ACC112 (cell line): ENCODE data around the gene PLOD3.

ENCODE experiments used
- H2AFZ ChIP-seq: fragments of 200-600 bp; sonication (generic); one replicate; pipeline ENCODE4 v1.6.0; 2017; ENCODE audit warnings: antibody characterized with exemption, low read length; ENCODE audit not compliant: unreplicated experiment
- H3K27ac ChIP-seq: fragments of 200-600 bp; sonication (generic); 2 replicates; pipeline ENCODE4 v1.5.1; 2014; ENCODE audit warnings: low read depth, mild to moderate bottlenecking, antibody characterized with exemption, low read length, moderate library complexity
- H3K27me3 ChIP-seq: fragments of 200-600 bp; sonication (generic); 2 replicates; pipeline ENCODE4 v1.6.1; 2014; ENCODE audit warnings: mild to moderate bottlenecking, antibody characterized with exemption, low read length, moderate library complexity, mixed read lengths; ENCODE audit not compliant: insufficient read depth
- H3K36me3 ChIP-seq: fragments of 200-600 bp; sonication (generic); 2 replicates; pipeline ENCODE4 v1.6.1; 2016; ENCODE audit warnings: mild to moderate bottlenecking, antibody characterized with exemption, low read length, moderate library complexity, mixed read lengths; ENCODE audit not compliant: insufficient read depth
- H3K4me1 ChIP-seq: fragments of 200-600 bp; sonication (generic); one replicate; pipeline ENCODE4 v1.6.1; 2016; ENCODE audit warnings: low read length, mixed read lengths; ENCODE audit not compliant: insufficient read depth, unreplicated experiment, control insufficient read depth
- H3K4me3 ChIP-seq: fragments of 200-600 bp; sonication (generic); 2 replicates; pipeline ENCODE4 v1.5.1; 2014; ENCODE audit warnings: mild to moderate bottlenecking, low read depth, low read length
- H3K79me2 ChIP-seq: fragments of 200-600 bp; sonication (generic); one replicate; pipeline ENCODE4 v1.6.0; 2016; ENCODE audit warnings: low read length; ENCODE audit not compliant: control insufficient read depth, unreplicated experiment, insufficient read depth

The PLOD3 gene

DNA sequence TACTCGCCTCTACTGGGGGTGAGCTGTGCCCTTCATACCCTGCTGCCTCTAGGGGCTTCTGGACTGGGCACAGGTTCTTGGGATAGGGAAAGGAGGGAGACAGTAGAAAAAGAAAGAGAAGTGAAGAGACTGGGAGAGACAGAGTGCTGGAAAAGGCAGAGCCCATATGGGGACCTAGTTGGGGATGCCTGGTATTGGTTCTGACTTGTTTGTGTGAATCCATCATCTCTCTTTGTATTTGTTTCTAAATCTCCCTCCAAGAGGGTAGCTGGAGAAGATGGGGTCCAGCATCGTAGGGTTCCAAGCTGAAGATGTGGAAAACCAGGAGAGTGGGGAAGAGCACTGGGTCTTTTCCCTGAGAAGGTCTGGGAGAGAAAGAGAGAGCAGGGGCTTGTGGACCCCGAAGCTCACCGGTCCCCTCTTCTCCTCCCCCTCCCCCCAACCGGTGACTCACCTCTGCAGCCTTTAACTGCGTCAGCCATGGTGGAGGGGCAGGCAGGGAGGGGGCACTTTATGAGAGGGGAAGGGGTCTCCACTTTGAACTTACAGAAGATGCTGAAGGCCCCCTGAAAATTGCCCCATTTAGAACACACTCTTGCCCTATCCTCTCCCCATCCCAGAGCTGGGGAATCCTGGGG, 48.9 kb downstream of the PLOD3 start:
- peaks cover 62% of the 10 kb centered on the region for H3K4me1 ChIP-seq
- H3K27me3 ChIP-seq, result peaks cover 68% of the 10 kb centered on the region
- H3K36me3 ChIP-seq, result no peaks in the 10 kb centered on the region
- no peak overlapping the region for H2AFZ ChIP-seq
- H3K27ac ChIP-seq, result no peak overlapping the region; the same call in 1 of the 2 replicates
- peak overlapping the region; percentile 60 for H3K4me3 ChIP-seq
- no peaks in the 10 kb centered on the region for H3K79me2 ChIP-seq

DNA sequence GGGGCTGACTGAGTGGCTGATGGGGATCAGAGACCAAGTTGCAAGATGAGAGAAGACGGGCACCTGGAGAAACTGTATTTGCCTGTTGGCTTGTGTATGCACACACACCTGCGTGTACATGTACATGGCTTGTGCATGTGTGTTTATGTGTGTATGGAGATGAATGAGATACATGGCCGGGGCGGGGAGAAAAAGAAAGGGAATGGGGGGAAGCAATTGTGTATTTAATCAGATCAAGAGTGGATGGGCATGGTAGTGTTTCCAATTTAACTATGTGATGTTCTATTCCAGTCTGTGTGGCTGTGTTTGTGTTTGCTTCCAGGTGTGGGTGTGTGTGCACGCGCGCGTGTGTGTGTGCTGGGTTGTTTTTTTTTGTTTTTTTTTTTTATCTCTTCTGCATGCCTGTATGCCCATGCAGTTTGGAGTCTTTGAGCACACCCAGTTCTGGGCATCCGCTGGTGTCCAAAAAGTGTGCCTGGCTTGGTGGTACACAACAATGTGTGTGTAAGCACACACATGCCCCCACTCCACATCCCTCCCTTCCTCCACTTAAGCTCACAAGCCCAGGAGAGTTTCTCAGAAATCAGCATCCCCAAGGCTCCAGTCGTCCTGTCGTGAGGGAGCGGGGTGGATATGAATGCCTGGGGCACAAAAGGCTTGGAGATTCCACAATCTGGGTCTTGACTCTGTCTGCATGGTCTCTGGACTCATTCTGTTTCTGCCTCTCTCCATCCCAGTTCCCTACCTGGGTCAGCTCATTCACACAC, 49.6 kb downstream of the PLOD3 start:
- Histone ChIP-seq H2AFZ (no peak overlapping the region), H3K27me3 (peaks cover 63% of the 10 kb centered on the region), H3K4me1 (peaks cover 58% of the 10 kb centered on the region)

DNA sequence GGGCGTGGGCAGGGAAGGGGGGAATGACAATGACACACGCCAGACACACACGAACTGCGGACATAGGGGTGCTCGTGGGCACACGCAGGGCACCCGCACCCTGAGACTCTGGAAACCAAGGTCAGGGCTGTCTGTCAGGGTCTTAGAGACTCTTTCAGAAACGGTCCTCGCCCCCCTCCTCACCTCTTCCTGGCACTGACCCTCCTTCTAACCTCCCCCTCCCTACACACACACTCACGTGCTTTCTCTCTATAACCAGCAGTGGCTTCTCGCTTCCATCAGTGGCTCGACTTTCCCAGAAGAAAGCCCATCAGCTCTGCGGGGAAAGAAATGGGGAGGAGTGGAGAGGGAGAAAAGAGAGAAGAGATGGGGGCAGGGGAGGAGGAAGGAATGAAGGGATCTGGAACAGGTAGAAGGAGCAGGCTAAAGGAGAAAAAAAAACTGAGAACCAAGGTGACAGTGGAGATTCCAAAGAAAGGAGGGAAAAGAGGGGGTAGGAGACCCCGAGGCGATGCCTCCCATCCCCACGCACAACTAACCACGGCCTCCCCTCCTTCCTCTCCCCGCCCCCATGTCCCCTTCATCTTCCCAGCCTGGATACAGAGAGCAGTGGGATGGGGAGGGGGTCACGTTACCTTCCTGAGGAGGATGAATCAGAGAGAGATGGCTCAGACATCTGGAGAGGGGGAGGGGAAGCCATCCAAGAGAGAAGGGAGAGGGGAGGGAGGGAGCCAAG, 50.3 kb downstream of the PLOD3 start:
- no peak overlapping the region; the same call in 1 of the 2 replicates for H3K27ac ChIP-seq
- H3K4me3 ChIP-seq, result peak overlapping the region; percentile 58
- peaks cover 53% of the 10 kb centered on the region for H3K4me1 ChIP-seq
- no peak overlapping the region for H2AFZ ChIP-seq
- H3K36me3 ChIP-seq, result no peaks in the 10 kb centered on the region
- peaks cover 55% of the 10 kb centered on the region for H3K27me3 ChIP-seq
- no peaks in the 10 kb centered on the region for H3K79me2 ChIP-seq

More for the DNA sequence above, 49.6 kb downstream of the PLOD3 start:
- Histone ChIP-seq H3K36me3 (no peaks in the 10 kb centered on the region), H3K27ac (no peak overlapping the region; the same call in 1 of the 2 replicates), H3K4me3 (peak overlapping the region; percentile 58), H3K79me2 (no peaks in the 10 kb centered on the region)

DNA sequence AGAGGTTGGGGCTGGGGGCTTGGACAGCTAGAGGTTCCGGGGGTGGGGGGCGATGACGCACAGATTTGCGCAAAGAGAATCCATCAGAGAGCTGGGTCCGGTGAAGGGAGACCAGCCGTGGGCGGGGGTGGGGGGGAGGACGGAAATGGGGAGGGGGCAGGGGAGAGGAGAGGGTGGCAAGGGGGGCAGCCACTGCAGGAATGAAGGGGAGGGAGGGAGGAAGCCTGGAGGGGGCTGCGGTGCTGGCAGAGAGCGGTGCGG, 50.8 kb downstream of the PLOD3 start:
- H2AFZ ChIP-seq, result no peak overlapping the region
- H3K27me3 ChIP-seq, result peaks cover 50% of the 10 kb centered on the region
- H3K27ac ChIP-seq, result no peak overlapping the region
- peaks cover 53% of the 10 kb centered on the region for H3K4me1 ChIP-seq
- no peaks in the 10 kb centered on the region for H3K79me2 ChIP-seq
- H3K4me3 ChIP-seq, result peak overlapping the region; percentile 78
- no peaks in the 10 kb centered on the region for H3K36me3 ChIP-seq

DNA sequence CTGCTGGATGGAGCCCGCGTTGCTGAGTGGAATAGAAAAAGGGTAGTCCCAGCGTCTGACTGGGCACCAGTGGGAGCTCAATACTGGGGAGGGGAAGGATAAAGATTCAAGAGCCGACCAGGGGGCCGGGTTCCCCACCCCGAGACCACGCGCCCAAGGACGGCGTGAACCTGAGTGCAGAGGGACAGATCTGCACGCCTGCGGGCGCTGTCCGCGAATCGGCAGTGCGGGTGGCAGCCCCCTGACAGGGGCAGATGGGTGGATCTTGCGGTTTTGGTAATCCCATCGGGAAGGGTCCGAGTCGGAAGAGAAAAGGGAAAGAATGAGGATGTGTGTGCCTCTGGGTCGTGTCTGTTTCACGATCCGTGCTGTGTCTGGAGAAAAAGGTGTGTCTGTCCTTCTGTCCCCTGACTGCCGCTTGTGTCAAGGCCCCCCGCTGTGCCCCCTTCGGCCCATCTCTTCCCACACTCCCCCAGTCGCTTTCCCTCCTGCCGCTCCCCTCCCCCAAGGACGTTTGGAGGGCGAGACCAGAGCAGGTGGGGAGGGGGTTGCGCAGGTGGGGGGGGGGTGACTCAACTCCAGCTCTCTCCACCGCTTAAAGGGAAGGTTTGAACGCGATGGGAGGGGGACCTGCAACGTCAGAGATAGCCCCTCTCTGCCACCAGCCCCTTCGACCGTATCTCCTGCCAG, 51.3 kb downstream of the PLOD3 start:
- H3K36me3 ChIP-seq, result no peaks in the 10 kb centered on the region
- peaks cover 46% of the 10 kb centered on the region for H3K27me3 ChIP-seq
- H3K4me3 ChIP-seq, result peak overlapping the region; percentile 78
- H3K4me1 ChIP-seq, result peaks cover 53% of the 10 kb centered on the region
- no peaks in the 10 kb centered on the region for H3K79me2 ChIP-seq
- H2AFZ ChIP-seq, result peak overlapping the region; percentile 69
- H3K27ac ChIP-seq, result no peak overlapping the region

DNA sequence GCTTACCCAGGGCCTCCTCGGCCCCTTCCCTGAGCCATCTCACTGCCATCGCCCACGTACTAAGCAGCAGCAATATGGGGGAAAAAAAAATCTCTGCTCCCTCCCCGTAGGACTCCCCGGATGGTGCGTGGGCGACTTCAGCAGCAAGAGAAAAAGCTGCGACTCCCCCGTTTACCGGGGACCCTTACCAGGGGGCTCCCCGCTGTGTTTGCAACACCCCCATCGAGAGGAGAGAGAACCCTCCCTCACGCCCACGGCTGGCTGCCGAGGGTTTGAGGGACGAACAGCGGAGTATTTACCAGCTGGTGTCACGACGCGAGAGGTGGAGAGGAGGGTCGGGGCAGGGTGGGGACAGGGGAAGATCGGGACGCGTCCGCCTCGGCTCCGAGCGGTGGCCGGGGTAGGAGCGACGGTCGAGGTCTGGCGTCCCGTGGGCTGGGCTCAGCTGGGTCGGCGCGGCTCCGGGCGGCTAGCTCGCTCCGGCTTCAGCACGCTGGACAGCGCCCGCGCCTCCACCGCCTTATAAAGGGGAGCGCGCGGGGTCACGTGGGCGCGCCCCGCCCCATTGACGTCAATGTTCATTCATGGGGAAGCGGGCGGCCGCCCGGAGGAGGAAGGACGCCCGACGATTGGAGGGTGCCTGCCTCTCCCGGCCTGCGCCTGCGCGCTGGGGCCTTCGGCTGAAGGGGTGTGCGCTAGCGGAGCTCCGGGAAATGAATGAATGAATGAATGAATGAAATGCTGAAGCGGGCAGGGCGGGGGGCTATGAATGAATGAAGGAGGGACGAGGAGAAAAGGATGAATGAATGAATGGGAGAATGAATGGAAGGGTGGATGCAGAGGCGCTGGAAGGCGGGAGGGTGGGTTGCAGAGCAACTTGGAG, 52.1 kb downstream of the PLOD3 start, which contains the start of gene VGF:
TSS of gene VGF (minus strand) at position 495 of the 883 bp plus-strand sequence. CDS start 726 bp downstream, outside the sequence.
- peaks cover 54% of the 10 kb centered on the region for H3K4me1 ChIP-seq

DNA sequence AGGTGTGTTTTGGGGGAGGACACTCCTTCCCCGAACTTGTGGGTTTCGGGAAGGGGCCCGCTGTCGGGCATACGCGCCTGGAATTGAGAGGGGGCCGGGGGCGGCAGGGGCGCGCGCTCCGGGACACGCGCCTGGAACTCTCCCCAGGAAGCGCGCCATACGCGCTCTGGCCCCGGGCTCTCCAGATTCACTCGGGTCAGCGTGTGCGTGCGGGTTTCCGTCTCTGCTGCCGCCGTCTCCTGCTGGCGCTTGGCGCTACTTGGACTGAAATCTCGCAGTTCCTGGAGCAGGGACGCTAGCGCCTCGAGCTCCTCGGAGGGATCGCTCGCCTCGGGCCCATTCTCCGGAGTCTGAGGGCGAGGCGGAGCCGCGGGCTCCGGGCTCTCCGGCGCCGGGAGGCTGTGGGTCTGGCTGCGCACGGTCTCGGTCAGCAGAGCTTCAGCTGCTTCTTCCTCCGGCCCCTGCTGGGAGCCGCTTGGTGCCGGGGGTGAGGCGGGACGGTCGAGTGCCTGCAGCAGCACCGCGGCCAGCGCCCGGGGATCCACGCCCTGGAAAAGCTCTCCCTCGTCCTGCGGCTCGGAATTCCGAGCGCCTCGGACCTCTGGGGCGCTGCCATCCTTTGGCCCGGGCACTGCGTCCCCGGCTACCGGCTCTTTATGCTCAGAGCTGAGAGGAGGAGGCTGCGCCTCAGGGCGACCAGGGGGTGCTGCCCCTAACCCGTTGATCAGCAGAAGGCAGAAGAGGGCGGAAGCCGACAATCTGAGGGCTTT, 53.1 kb downstream of the PLOD3 start:
- Histone ChIP-seq H3K79me2 (no peaks in the 10 kb centered on the region), H3K36me3 (no peaks in the 10 kb centered on the region), H3K4me3 (peak overlapping the region; percentile 80), H3K27ac (no peak overlapping the region), H3K27me3 (peaks cover 33% of the 10 kb centered on the region), H2AFZ (no peak overlapping the region), H3K4me1 (peaks cover 54% of the 10 kb centered on the region)

More for the DNA sequence above, 52.1 kb downstream of the PLOD3 start, which contains the start of gene VGF:
- H3K27me3 ChIP-seq, result peaks cover 38% of the 10 kb centered on the region
- H3K36me3 ChIP-seq, result no peaks in the 10 kb centered on the region
- peak within 1 kb of the TSS; percentile 80 for H3K4me3 ChIP-seq
- peak within 1 kb of the TSS; percentile 69 for H2AFZ ChIP-seq
- H3K79me2 ChIP-seq, result no peaks in the 10 kb centered on the region
- H3K27ac ChIP-seq, result no peak within 1 kb of the TSS

DNA sequence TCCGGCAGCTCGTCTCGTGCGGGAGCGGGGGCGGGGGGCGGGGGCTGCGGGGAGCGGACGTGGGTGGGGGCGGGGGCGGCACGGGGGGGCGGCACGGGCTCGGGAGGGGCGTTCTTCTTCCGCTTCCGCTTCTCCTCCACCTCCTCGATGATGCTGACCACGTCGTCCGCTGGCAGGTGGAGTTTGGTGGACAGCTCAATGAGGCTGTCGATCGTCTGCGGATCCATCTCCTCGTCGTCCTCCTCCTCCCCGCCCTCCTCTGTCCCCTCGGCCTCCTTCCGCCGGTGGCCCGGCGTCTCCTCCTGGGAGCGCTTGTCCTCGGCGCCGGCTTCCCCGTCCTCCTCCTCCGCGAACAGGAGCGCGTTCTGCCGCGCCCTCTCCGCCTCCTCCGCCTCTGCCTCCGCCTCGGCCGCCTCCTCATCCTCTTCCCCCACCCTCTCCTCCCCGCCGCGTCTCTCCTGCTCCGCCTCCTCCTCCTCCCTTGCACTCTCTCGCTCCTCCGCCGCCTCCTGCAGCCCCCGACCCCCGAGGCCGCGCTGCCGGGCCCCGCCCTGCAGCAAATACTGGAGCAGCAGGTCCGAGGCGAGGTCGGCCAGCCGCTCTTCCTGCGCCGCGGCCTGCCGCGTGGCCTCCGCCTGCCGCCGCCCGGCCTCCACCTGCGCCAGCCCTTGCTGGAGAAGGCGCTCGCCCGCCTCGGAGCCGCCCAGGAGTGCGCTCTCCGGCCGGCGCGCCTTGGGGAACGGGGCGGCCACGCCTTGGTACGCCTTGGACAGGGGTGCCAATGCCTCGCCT, 53.9 kb downstream of the PLOD3 start:
- Histone ChIP-seq H2AFZ (no peak overlapping the region), H3K4me1 (peaks cover 51% of the 10 kb centered on the region), H3K36me3 (no peaks in the 10 kb centered on the region), H3K4me3 (peak overlapping the region; percentile 80), H3K79me2 (no peaks in the 10 kb centered on the region), H3K27ac (no peak overlapping the region), H3K27me3 (peaks cover 33% of the 10 kb centered on the region)
